ENCODE results near the gene QKI.

DNA sequence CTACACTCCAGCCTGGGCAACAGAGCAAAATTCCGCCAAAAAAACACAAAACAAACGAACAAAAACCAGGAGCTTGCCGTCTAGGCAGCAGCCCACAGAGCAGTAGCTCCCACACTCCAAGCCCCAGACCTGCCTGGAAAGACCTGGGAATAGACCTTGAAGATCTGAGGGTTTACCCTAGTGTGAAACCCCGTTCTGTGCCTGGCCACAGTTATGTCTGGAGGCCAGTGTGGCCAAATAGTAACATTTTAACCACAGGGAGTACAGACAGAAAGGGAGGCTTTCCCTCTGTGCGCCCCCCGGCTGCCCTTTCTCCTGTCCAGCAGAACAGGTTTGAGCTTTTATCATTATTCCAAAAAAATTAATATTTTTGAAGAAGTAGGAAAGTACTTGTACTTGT is 172.4 kb downstream of the QKI start:
- TF ChIP-seq EZH2 (IDR thresholded peaks at IDR 0.05; ENCODE audit: borderline replicate concordance, low read depth, low read length, severe bottlenecking) = no peak
- TF ChIP-seq, protein P1, sequence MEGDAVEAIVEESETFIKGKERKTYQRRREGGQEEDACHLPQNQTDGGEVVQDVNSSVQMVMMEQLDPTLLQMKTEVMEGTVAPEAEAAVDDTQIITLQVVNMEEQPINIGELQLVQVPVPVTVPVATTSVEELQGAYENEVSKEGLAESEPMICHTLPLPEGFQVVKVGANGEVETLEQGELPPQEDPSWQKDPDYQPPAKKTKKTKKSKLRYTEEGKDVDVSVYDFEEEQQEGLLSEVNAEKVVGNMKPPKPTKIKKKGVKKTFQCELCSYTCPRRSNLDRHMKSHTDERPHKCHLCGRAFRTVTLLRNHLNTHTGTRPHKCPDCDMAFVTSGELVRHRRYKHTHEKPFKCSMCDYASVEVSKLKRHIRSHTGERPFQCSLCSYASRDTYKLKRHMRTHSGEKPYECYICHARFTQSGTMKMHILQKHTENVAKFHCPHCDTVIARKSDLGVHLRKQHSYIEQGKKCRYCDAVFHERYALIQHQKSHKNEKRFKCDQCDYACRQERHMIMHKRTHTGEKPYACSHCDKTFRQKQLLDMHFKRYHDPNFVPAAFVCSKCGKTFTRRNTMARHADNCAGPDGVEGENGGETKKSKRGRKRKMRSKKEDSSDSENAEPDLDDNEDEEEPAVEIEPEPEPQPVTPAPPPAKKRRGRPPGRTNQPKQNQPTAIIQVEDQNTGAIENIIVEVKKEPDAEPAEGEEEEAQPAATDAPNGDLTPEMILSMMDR (IDR thresholded peaks at IDR 0.05; ENCODE audit: borderline replicate concordance, extremely low read depth, low read length, poor library complexity, severe bottlenecking) = no peak

Data from DND-41 (cell line).